Adrenal gland (tissue), 5 donors: ENCODE results near the gene WDR53.

Source experiments
- POLR2A ChIP-seq, 2 donors: fragments of 450-650 bp; IDR thresholded peaks; one replicate each; pipeline ENCODE4 v1.6.1; 2017; ENCODE audit warnings: antibody characterized with exemption in 2 of 2, mild to moderate bottlenecking in 2 of 2, moderate library complexity in 1 of 2
- TF ChIP-seq, protein P1 (sequence below), 6 experiments: fragments of 450-650 bp in 4 of 6; fragments of 200-600 bp in 2 of 6; sonication (generic) in 1 of 6; IDR thresholded peaks; 1 replicate in 5 of 6; 2 replicates in 1 of 6; pipeline versions ENCODE4 v1.5.1 to v1.8.0; 2016 to 2021; ENCODE audit warnings: antibody characterized with exemption in 6 of 6, mild to moderate bottlenecking in 2 of 6, moderate library complexity in 1 of 6
- donor health status: DM: no; HTN: no; CAD: no.

DNA sequence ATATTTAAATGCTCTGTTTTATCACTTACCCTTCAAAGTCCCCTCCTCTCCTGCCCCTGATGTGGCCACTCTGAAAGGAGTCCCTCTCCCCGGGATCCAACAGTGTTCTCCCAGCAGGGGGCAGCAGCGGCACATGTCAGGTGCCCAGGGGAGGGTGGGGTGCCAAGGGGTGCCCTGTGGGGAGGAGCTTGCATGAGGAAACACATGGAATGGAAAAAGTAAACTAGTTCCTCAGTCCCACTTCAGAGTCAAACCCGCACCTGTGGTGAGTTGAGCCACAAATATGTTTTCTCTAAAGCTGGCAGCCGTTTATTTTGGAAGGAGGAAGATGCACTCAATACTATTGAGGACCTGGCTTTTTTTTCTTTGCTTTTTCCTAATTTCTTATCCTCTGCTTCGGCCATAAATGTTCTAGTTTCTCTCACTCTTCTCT, 41.0 kb upstream of the WDR53 start:
- TF ChIP-seq, protein P1, sequence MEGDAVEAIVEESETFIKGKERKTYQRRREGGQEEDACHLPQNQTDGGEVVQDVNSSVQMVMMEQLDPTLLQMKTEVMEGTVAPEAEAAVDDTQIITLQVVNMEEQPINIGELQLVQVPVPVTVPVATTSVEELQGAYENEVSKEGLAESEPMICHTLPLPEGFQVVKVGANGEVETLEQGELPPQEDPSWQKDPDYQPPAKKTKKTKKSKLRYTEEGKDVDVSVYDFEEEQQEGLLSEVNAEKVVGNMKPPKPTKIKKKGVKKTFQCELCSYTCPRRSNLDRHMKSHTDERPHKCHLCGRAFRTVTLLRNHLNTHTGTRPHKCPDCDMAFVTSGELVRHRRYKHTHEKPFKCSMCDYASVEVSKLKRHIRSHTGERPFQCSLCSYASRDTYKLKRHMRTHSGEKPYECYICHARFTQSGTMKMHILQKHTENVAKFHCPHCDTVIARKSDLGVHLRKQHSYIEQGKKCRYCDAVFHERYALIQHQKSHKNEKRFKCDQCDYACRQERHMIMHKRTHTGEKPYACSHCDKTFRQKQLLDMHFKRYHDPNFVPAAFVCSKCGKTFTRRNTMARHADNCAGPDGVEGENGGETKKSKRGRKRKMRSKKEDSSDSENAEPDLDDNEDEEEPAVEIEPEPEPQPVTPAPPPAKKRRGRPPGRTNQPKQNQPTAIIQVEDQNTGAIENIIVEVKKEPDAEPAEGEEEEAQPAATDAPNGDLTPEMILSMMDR (IDR thresholded peaks at IDR 0.05): peak; percentile 49 to 80 (median 74)
- no peak for TF ChIP-seq POLR2A (IDR thresholded peaks at IDR 0.05)
